GM12873 (cell line): Measurements from ENCODE around the gene APEH.

Source experiments
- TF ChIP-seq, protein P1 (sequence below): IDR thresholded peaks from 2 replicates; pipeline ENCODE4 v1.5.1; 2012; ENCODE audit warnings: low read depth, mild to moderate bottlenecking, moderate library complexity, low read length, control low read depth; ENCODE audit not compliant: insufficient read depth; ENCODE audit errors: missing control alignments

APEH gene

DNA sequence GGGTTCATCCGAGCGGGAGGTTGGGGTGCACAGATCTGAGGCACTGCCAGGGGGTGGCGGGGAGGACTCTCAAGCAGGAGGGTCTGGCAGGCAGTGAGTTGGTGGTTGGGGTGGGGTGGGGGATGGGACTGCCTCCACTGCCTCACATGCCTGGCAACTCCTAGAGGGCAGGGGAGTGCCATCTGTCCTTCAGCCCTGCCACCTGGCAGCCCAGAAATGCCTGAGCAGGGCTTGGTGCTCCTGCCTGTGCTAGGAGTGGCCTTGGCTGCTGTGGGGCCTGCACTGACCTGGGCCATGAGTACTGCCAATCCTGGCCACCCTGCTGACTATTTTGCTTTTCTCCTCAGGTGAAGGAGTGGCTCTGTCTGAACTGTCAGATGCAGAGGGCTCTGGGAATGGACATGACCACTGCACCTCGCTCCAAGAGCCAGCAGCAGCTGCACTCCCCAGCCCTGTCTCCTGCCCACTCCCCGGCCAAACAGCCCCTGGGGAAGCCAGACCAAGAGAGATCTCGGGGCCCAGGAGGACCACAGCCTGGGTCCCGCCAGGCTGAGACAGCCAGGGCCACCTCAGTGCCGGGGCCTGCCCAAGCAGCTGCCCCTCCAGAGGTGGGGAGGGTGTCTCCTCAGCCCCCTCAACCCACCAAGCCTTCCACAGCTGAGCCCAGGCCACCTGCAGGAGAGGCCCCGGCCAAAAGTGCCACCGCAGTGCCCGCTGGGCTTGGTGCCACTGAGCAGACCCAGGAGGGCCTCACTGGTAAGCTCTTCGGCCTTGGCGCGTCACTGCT, 32.0 kb upstream of the APEH start:
- TF ChIP-seq, protein P1, sequence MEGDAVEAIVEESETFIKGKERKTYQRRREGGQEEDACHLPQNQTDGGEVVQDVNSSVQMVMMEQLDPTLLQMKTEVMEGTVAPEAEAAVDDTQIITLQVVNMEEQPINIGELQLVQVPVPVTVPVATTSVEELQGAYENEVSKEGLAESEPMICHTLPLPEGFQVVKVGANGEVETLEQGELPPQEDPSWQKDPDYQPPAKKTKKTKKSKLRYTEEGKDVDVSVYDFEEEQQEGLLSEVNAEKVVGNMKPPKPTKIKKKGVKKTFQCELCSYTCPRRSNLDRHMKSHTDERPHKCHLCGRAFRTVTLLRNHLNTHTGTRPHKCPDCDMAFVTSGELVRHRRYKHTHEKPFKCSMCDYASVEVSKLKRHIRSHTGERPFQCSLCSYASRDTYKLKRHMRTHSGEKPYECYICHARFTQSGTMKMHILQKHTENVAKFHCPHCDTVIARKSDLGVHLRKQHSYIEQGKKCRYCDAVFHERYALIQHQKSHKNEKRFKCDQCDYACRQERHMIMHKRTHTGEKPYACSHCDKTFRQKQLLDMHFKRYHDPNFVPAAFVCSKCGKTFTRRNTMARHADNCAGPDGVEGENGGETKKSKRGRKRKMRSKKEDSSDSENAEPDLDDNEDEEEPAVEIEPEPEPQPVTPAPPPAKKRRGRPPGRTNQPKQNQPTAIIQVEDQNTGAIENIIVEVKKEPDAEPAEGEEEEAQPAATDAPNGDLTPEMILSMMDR = no peak

DNA sequence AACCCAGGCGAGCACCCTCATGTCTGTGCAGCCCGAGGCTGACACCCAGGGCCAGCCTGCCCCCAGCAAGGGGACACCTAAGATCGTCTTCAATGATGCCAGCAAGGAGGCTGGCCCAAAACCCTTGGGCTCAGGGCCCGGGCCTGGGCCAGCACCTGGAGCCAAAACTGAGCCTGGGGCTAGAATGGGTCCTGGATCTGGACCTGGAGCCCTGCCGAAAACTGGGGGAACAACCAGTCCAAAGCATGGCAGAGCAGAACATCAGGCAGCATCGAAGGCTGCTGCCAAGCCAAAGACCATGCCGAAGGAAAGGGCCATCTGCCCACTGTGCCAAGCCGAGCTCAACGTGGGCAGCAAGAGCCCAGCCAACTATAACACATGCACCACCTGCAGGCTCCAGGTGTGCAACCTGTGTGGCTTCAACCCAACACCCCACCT, 31.4 kb upstream of the APEH start:
- TF ChIP-seq, protein P1 = no peak

DNA sequence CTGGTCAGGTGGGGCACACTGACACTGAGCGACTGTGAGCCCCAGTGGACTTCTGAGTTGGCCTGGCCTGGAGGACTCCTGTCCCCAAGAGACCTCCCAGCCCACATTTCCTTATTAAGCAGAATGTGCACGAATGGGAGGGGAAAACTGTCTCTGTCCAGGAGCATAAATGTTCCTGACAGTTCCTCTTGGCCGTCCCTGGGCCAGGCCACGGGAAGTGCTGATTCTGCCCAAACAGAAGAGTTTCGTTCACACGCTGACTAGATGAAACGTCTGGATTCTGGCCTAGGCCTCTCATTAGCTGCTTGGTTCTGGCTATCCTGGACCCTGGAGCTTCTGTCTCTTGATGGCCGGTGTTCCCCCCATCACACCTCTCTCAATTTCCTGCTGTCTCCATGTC, 29.5 kb upstream of the APEH start:
- TF ChIP-seq, protein P1 = no peak

DNA sequence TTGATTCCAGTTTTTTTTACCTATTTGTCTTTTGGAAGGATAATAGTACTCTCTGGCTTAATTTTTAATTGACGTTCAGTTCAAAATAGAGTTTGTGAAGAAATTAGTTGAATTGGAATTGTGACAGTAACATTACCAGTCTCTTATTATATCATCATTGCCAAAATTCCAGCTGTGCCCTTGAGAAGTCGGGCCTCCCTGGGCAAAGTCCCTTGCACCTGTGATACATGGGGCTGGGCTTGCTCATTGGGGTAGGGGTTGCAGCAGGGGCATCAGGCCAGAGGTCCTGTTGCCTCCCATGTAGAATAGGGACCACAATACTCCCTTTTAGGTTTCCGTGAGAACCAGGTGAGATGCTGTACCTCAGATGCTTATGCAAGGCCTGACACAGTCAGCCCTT, 27.9 kb upstream of the APEH start:
- TF ChIP-seq, protein P1 = no peak

DNA sequence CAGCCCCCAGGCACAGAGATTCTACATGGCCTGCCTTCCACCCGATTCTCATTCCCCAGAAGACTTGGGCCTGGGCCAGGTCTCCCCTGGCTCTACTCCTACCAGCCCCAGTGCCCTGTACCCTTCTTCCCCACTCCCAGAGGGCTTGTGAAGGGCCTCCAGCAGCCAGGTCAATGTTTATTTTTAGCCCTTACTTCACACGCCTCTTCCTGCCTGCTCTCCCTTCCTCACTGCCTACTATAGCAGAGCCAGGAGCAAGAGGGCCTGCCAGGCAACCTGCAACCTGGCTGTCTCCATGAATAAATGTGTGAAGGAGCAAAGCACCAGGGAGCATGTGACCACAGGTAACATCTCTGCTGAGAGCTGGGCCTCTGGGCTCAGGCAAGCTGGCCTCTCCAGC, 26.4 kb upstream of the APEH start:
- TF ChIP-seq, protein P1 = no peak

DNA sequence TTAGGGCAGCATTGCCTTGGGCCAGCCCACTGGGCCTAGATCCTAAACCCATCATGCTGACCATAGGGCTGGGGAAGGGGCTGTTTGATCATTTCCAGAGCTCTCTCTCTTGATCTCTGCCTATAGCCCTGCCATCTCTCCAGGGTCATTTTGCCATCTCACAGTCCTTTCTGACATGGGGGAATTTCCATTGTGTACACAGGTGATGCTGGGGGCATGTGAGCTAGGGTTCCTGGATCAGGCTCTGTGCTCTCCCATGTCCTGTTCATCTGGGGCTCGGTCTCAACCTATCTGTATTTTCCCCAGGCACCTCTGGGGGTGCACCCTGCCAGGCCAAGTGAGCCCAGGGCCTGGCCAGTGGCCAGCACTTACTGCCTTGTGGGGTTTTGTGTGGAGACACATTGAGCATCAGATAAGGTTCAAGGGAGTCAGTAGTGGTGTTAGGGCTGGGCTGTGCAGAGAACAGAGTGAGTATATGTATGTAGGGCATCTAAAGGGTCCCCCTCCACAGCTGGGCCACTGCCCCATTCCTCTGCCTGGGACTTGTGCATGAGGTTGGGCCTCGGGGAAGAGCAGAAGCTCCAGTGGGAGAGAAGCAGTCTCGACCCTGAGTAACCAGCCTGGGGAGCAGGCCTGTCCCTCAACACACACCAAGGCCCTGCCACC, 25.7 kb upstream of the APEH start:
- TF ChIP-seq, protein P1 = no peak

DNA sequence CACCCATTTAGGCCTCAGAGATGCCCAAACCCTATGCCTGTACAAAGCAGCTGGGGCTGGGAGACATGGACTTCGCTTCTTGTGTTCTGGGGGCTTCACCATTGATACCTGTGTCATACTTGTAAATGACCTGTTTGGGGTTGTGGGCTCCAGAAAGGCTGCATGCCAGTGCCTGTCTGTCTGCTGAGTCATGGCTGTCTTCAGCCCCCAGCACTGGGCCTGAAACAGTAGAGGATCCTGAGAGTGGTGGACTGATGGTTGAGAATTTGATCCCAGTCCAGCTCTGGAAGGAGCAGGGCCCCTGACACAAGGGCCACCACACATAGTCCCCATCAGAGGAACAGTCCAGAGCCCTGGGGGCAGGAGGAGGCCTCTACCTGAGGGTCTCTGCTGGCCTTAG, 24.6 kb upstream of the APEH start:
- TF ChIP-seq, protein P1 = no peak
